GM12873 (cell line): Measurements from ENCODE around the gene RPS15.

Experiments used
- CTCF ChIP-seq: IDR thresholded peaks from 2 replicates; pipeline ENCODE4 v1.5.1; 2012; ENCODE audit warnings: low read depth, mild to moderate bottlenecking, moderate library complexity, low read length, control low read depth; ENCODE audit not compliant: insufficient read depth; ENCODE audit errors: missing control alignments

The RPS15 gene

GRCh38 chr19:1451916-1452801, 14.0 kb downstream of the RPS15 start:
- no peak for TF ChIP-seq CTCF

- no peak for TF ChIP-seq CTCF
Observed at GRCh38 chr19:1452802-1453524, 14.8 kb downstream of the RPS15 start.

- TF ChIP-seq CTCF = no peak
Observed at GRCh38 chr19:1453525-1454364, 15.5 kb downstream of the RPS15 start.

GRCh38 chr19:1455002-1455335, 16.8 kb downstream of the RPS15 start:
- TF ChIP-seq CTCF = no peak

DNA sequence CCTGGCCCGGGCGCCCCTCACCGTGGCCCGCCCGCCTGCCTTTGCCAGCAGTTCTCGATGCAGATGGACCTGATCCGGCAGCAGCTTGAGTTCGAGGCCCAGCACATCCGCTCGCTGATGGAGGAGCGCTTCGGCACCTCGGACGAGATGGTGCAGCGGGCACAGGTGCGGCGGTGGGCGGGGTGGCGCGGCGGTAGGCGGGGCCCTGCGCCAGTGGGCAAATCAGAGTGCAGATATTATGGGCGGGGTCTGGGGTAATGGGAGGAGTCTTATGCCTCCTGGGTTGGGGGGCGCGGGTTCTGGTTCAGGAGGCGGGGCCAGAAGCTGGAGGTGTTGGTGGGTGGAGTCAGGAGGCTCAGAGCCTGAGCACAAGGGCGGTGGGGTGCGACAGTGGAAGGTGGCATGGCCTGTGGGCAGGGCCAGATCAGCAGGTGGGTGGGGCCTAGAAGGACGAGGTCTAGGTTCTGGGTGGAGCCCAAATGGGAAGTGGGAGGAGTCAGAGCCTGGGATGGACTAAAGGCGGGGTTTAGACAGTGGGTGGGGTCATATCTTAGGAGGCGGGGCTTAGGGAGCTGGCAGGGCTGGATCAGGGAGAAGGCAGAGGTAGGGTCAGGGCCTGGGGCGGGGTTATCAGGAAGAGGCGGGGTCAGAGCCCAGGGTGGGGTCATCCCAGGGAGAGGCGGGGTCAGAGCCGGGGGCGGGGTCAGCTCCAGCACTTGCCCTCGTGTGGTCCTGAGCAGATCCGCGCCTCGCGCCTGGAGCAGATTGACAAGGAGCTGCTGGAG, 17.3 kb downstream of the RPS15 start:
- TF ChIP-seq CTCF = no peak

- no peak for TF ChIP-seq CTCF
Observed at GRCh38 chr19:1456121-1456900, 18.1 kb downstream of the RPS15 start.
